Measurements from ENCODE around the gene DLX6.

- TF ChIP-seq CTCF (IDR thresholded peaks at IDR 0.05) (no peak), ZFX (IDR thresholded peaks at IDR 0.05; ENCODE audit: borderline replicate concordance) (no peak)
Measured at GRCh38 chr7:97026715-97027426, 21.5 kb downstream of the DLX6 start.
